Left cardiac atrium (tissue), 4 donors: Measurements from ENCODE around the gene SPATA31C2. TPM values are rescaled to one million over a fixed set of nuclear protein-coding genes. Genes with fewer than 3 reads are reported as not detected.
"Not testable (repeated sequence)": the region's sequence is repeated elsewhere in the genome, so short reads cannot be mapped to it uniquely, and the experiment has no call there.

Experiments used
- ATAC-seq, 2 donors: fragments of 200-7000 bp; cut with Tn5 transposase; one replicate each; pipeline ENCODE4 v1.9.1; 2020; ENCODE audit warnings: mild to moderate bottlenecking in 2 of 2, moderate library complexity in 2 of 2
- DNase-seq: peaks from one replicate; pipeline ENCODE4 v3.0.0-alpha.2; 2020
- intact Hi-C, 2 donors: fragments of 100-400 bp; cut with DNase I; formaldehyde crosslinking; loops; one replicate each; pipeline versions ENCODE4 v1.14.1 to v1.15.1; 2022 to 2023
- long read RNA-seq: library from polyadenylated mRNA; unstranded; transcript quantifications from one replicate; pipeline ENCODE4 v2.0.0, GENCODE V29; 2021
- total RNA-seq, 2 donors: library from RNA; stranded (reverse); fragmentation: NEBNext Ultra II Directional; extraction: Animal tissue kit (Norgen Biotek cat#: 25700); gene quantifications; one replicate each; pipeline ENCODE4 v1.2.1, GENCODE V29; 2021
- donor health status: DM: no; HTN: yes; CAD: no.
- donor health status: DM: no; HTN: yes; CAD: no; lungs with severe emphysema.
- donor health status: DM: yes; HTN: yes; CAD: no.
- donor health status: Dilated cardiomyopathy.

Gene SPATA31C2
- not detected for total RNA-seq
- long read RNA-seq = 0 reads

- intact Hi-C loops, DNase-seq: not testable (repeated sequence)
Measured at GRCh38 chr9:88138375-88138774, at the start of gene SPATA31C2. Gene SPATA31C2, minus strand, starts transcription at chr9:88138475. Its CDS starts 29 bp downstream, at chr9:88138446.

GRCh38 chr9:88187631-88188030 is 49.4 kb upstream of the SPATA31C2 start:
- no peak for ATAC-seq
- intact Hi-C loops = no loop called here

More at GRCh38 chr9:88138375-88138774, at the start of gene SPATA31C2:
- not testable (repeated sequence) for ATAC-seq

GRCh38 chr9:88186495-88187110 is 48.3 kb upstream of the SPATA31C2 start:
- intact Hi-C loops = no loop called here
- no peak for ATAC-seq
- DNase-seq = no peak

More at GRCh38 chr9:88187631-88188030, 49.4 kb upstream of the SPATA31C2 start:
- DNase-seq = no peak

- no peak for ATAC-seq
Measured at GRCh38 chr9:88184976-88185375, 46.7 kb upstream of the SPATA31C2 start.

DNA sequence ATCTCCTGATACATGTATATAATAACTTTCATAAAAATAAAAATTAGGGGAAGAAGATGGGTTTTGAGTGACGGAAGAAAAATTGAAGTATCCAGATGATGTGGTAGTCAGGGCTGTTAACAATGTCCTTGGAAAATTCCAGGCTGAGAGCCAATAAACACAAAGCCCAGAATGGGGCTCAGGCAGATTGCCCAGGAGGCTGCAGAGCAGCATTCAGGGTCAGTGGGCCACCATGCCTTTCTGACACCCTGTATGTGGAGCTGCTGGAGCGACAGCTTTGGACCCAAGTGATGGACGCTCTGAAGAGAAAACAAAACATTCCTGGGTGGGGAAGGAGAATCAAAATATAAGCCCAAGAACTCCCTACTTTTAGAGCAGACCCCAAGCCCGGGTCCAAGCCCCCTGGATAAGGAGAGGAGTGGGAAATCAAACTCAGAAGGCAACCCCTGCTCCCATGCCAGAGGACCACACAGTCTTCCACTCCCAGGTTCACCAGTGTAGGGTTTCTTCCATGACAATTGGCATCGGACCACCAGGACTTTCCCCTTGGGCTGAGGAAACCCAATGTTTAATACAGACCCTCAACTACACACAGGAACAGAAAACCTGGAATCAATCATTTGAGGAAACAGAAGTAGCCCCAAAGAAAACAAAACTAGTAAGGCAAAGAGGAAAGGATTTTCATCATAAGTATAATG is 45.7 kb upstream of the SPATA31C2 start:
- ATAC-seq (no peak), DNase-seq (no peak)
- intact Hi-C loops = no loop called here

More at GRCh38 chr9:88184976-88185375, 46.7 kb upstream of the SPATA31C2 start:
- intact Hi-C loops = no loop called here
- no peak for DNase-seq

DNA sequence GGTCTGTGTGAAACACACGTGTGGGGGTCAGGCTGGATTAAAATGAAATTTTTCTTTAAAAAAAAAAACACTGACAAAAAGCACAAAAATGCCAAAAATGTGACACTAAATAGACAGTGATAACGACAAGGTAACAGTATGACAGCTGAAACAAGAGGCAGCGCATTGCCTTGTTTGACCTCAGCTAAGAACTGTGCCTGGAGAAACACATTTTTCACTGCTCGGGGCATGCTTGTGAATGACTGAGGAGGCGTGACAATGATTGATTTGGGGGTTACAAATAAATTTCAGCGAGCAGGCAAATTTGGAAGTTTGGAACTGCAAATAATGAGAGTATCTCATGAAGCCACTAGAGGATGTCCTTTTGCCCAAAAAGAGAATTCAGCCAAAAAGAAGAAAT is 44.2 kb upstream of the SPATA31C2 start:
- DNase-seq = no peak
- no peak for ATAC-seq
- intact Hi-C loops = no loop called here

GRCh38 chr9:88180081-88180765 is 41.9 kb upstream of the SPATA31C2 start:
- no peak for DNase-seq
- ATAC-seq = no peak
- intact Hi-C loops = no loop called here

DNA sequence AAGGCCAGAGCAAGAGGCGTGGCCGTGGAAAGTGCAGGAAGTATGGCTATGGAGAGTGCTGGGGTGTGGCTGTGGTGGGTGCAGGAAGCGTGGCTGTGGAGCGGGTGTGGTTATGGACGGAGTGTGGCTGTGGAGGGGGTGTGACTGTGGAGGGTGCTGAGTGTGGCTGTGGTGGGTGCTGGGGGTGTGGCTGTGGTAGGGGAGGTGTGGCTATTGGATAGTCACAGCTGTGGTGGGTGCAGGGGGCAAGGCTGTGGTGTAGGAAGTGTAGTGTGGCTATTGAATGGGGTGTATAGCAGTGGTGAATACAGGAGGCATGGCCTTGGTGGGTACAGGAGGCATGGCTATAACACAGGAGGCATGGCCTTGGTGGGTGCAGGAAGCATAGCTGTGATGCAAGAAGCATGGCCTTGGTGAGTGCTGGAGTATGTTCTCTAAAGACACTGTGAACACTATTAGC is 40.8 kb upstream of the SPATA31C2 start:
- ATAC-seq = peak in 1 of 2 donors; percentile 40

GRCh38 chr9:88178641-88179040 is 40.4 kb upstream of the SPATA31C2 start:
- intact Hi-C loops = no loop called here
- ATAC-seq (no peak), DNase-seq (no peak)

More for the DNA sequence above, 40.8 kb upstream of the SPATA31C2 start:
- intact Hi-C loops = no loop called here
- no peak for DNase-seq

- no peak for ATAC-seq
Measured at GRCh38 chr9:88177371-88177770, 39.1 kb upstream of the SPATA31C2 start.

DNA sequence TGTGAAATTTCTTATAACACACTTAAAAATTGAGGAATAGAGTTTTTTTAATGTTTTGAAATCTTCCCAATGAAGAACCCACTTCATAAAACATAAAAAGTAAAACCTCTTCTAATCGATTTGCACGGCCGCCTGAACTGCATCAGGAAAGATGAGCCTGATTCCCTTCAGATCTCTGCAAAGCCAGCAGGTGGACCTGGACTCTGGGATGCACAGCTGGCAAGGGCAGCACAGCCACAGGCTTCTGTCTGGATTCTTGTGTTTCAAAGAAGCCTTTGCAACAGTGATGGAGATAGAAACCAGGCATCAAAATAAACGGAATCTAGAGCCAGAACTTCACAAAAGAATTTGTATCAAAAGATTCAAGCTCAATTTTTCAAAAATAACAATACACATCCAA is 36.0 kb upstream of the SPATA31C2 start:
- intact Hi-C loops = no loop called here
- ATAC-seq (no peak), DNase-seq (no peak)

More at GRCh38 chr9:88177371-88177770, 39.1 kb upstream of the SPATA31C2 start:
- intact Hi-C loops = no loop called here
- DNase-seq = no peak

DNA sequence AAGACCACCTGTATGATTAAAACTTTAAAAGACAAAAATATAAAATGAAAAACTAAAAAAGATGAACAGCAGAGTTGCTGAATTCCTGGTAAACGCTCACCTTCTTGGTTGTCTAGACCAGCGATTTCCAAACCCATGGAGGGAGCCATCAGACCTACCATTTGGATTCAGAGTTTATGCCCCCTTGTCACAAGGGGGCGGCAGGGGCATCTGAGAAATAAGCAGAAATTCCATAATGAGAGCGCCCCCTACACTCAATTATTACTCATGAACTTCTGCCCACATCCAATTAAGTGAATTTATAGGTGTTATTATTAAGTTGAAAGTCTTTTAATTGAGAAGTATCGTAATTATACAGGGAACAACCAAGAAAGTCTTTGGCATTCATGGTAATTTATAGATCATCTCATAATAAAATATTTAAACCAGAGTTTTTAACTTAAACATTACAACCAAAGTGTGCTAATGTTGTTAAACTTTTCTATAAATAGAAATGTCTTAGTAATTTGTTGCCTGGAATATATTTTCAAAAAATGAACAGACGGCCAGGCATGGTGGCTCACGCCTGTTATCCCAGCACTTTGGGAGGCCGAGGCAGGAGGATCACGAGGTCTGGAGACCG is 35.2 kb upstream of the SPATA31C2 start:
- DNase-seq = peak; percentile 56
- no peak for ATAC-seq
- intact Hi-C loops = no loop called here

- no peak for DNase-seq
- no peak for ATAC-seq
- intact Hi-C loops = loop anchor here in 1 of 2 donors (5.0 kb wide), 1 partner anchor 418 kb away; no protein-coding TSS in a partner anchor
Measured at GRCh38 chr9:88169700-88170099, 31.4 kb upstream of the SPATA31C2 start.

- ATAC-seq = no peak
- intact Hi-C loops = loop anchor here in 1 of 2 donors (5.0 kb wide), 1 partner anchor 419 kb away; no protein-coding TSS in a partner anchor
- no peak for DNase-seq
Measured at GRCh38 chr9:88168564-88168963, 30.3 kb upstream of the SPATA31C2 start.

DNA sequence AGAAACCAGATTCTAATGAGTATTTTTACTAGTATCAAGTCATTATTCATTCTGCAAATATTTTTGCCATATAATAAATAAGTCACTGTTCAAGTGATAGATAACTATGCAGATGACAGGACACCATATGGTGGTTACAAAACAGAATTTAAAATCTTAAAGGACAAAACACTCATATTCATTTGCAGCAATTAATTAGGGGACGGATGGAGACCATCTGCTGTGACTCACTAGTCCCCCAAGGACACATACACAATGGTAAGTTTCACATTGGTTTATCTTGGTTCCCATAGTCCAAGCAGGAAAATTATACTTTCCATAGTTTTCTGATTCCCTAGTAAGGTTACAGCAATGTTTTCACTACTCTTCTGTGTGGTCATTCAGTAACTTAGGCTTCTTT is 28.4 kb upstream of the SPATA31C2 start:
- DNase-seq (no peak), ATAC-seq (no peak)
- intact Hi-C loops = loop anchor here in 1 of 2 donors (5.0 kb wide), 1 partner anchor 421 kb away; no protein-coding TSS in a partner anchor

GRCh38 chr9:88164850-88165249 is 26.6 kb upstream of the SPATA31C2 start:
- no peak for ATAC-seq
- DNase-seq = no peak
- intact Hi-C loops = loop anchor here in 1 of 2 donors (5.0 kb wide), 1 partner anchor 422 kb away; no protein-coding TSS in a partner anchor

- DNase-seq (no peak), ATAC-seq (no peak)
- intact Hi-C loops = no loop called here
Measured at GRCh38 chr9:88161144-88161543, 22.9 kb upstream of the SPATA31C2 start.

- intact Hi-C loops = no loop called here
Measured at GRCh38 chr9:88143957-88144625, 5.8 kb upstream of the SPATA31C2 start.

DNA sequence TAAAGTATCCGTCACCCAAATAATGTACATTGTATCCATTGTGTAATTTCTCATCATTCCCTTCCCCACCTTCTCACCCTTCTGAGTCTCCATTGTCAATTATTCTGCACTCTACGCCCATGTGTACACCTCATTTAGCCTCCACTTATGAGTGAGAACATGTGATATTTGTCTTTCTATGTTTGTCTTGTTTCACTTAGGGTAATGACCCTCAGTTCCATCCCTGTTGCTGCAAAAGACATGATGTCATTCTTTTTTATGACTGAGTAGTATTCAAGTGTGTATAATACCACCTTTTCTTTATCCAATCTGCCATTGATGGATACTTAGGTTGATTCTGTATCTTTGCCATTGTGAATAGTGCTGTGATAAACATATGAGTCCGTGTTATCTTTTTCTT is 4.9 kb upstream of the SPATA31C2 start:
- no peak for ATAC-seq
- intact Hi-C loops = no loop called here

More at GRCh38 chr9:88143957-88144625, 5.8 kb upstream of the SPATA31C2 start:
- no peak for ATAC-seq
- DNase-seq = no peak

More for the DNA sequence above, 4.9 kb upstream of the SPATA31C2 start:
- DNase-seq = no peak
